H9 (cell line): ENCODE measurements around the gene SLC22A2. TPM values are rescaled to one million over a fixed set of nuclear protein-coding genes. Genes with fewer than 3 reads are reported as not detected.

Experiments
- DNase-seq: peaks from one replicate; pipeline ENCODE4 v3.0.0-alpha.2; 2017
- H2AFZ ChIP-seq: one replicate; pipeline ENCODE4 v1.6.1; 2013; ENCODE audit warnings: mild to moderate bottlenecking, low read length, control low read depth, moderate library complexity
- H2AK5ac ChIP-seq: 2 replicates; pipeline ENCODE4 v1.6.1; 2013; ENCODE audit warnings: low read length, control low read depth, mixed read lengths; ENCODE audit not compliant: insufficient read length
- H2BK120ac ChIP-seq: one replicate; pipeline ENCODE4 v1.6.1; 2013; ENCODE audit warnings: low read depth, mild to moderate bottlenecking, low read length, control low read depth, inconsistent platforms; ENCODE audit not compliant: poor library complexity, severe bottlenecking
- H2BK12ac ChIP-seq: 2 replicates; pipeline ENCODE4 v1.6.1; 2013; ENCODE audit warnings: low read length, control low read depth, mixed read lengths, low read depth; ENCODE audit not compliant: insufficient read length
- H2BK15ac ChIP-seq: 2 replicates; pipeline ENCODE4 v1.6.1; 2013; ENCODE audit warnings: low read depth, low read length, control low read depth
- H2BK20ac ChIP-seq: one replicate; pipeline ENCODE4 v1.6.1; 2013; ENCODE audit warnings: low read depth, mild to moderate bottlenecking, low read length, control low read depth, inconsistent platforms; ENCODE audit not compliant: poor library complexity, severe bottlenecking
- H2BK5ac ChIP-seq: 2 replicates; pipeline ENCODE4 v1.6.1; 2013; ENCODE audit warnings: low read length, control low read depth, mixed read lengths; ENCODE audit not compliant: insufficient read length
- H3K14ac ChIP-seq: 2 replicates; pipeline ENCODE4 v1.6.1; 2013; ENCODE audit warnings: low read length, control low read depth; ENCODE audit not compliant: insufficient read depth
- H3K18ac ChIP-seq: 2 replicates; pipeline ENCODE4 v1.6.1; 2013; ENCODE audit warnings: low read depth, mild to moderate bottlenecking, mixed read lengths, low read length, control low read depth; ENCODE audit not compliant: insufficient read length
- H3K23ac ChIP-seq: 2 replicates; pipeline ENCODE4 v1.6.1; 2013; ENCODE audit warnings: low read length, control low read depth, mixed read lengths, low read depth; ENCODE audit not compliant: insufficient read length
- H3K23me2 ChIP-seq: 2 replicates; pipeline ENCODE4 v1.6.1; 2013; ENCODE audit warnings: low read depth, mild to moderate bottlenecking, mixed read lengths, low read length, control low read depth; ENCODE audit not compliant: insufficient read length, poor library complexity, severe bottlenecking
- H3K27ac ChIP-seq: 2 replicates; pipeline ENCODE4 v1.5.1; 2013; ENCODE audit warnings: low read length, control low read depth, mixed read lengths, low read depth; ENCODE audit not compliant: insufficient read length
- H3K27me3 ChIP-seq: 2 replicates; pipeline ENCODE4 v1.6.1; 2013; ENCODE audit warnings: low read length, control low read depth, inconsistent platforms; ENCODE audit not compliant: insufficient read depth
- H3K4ac ChIP-seq: 2 replicates; pipeline ENCODE4 v1.6.1; 2013; ENCODE audit warnings: low read depth, mild to moderate bottlenecking, control low read depth, inconsistent platforms, low read length, moderate library complexity
- H3K4me1 ChIP-seq: 2 replicates; pipeline ENCODE4 v1.6.1; 2013; ENCODE audit warnings: low read length, control low read depth, inconsistent platforms; ENCODE audit not compliant: insufficient read depth
- H3K4me2 ChIP-seq: 2 replicates; pipeline ENCODE4 v1.6.1; 2013; ENCODE audit warnings: low read length, control low read depth, mixed read lengths; ENCODE audit not compliant: insufficient read length, insufficient read depth
- H3K56ac ChIP-seq: 2 replicates; pipeline ENCODE4 v1.6.1; 2013; ENCODE audit warnings: low read depth, mild to moderate bottlenecking, mixed read lengths, low read length, control low read depth; ENCODE audit not compliant: insufficient read length
- H3K79me1 ChIP-seq: 2 replicates; pipeline ENCODE4 v1.6.1; 2013; ENCODE audit warnings: low read depth, mild to moderate bottlenecking, moderate library complexity, low read length, control low read depth, inconsistent platforms; ENCODE audit not compliant: insufficient read depth, poor library complexity, severe bottlenecking
- H3K79me2 ChIP-seq: 2 replicates; pipeline ENCODE4 v1.6.1; 2013; ENCODE audit warnings: low read length, control low read depth, inconsistent platforms; ENCODE audit not compliant: insufficient read depth
- H3K9ac ChIP-seq: 2 replicates; pipeline ENCODE4 v1.6.1; 2013; ENCODE audit warnings: low read length, control low read depth, mixed read lengths; ENCODE audit not compliant: insufficient read length; ENCODE audit errors: extremely low read depth
- H3K9me3 ChIP-seq: one replicate; pipeline ENCODE4 v1.6.1; 2013; ENCODE audit warnings: low read depth, low read length, inconsistent platforms; ENCODE audit not compliant: control insufficient read depth
- H3T11ph ChIP-seq: one replicate; pipeline ENCODE4 v1.6.1; 2013; ENCODE audit warnings: mild to moderate bottlenecking, low read length, control low read depth, inconsistent platforms
- H4K20me1 ChIP-seq: one replicate; pipeline ENCODE4 v1.6.1; 2013; ENCODE audit not compliant: control insufficient read depth, insufficient read length, insufficient read depth
- H4K5ac ChIP-seq: 2 replicates; pipeline ENCODE4 v1.6.1; 2013; ENCODE audit warnings: low read depth, mild to moderate bottlenecking, mixed read lengths, low read length, control low read depth; ENCODE audit not compliant: insufficient read length
- H4K8ac ChIP-seq: replicated peaks from 2 replicates; pipeline ENCODE4 v1.6.1; 2013; ENCODE audit warnings: low read length, control low read depth, mixed read lengths, low read depth; ENCODE audit not compliant: insufficient read length
- H4K91ac ChIP-seq: 2 replicates; pipeline ENCODE4 v1.6.1; 2013; ENCODE audit warnings: low read depth, mild to moderate bottlenecking, moderate library complexity, mixed read lengths, low read length, control low read depth; ENCODE audit not compliant: insufficient read length
- H3K27ac Mint-ChIP-seq, 3 experiments: 2 replicates in 2 of 3; 3 replicates in 1 of 3; pipeline ENCODE4 v1.8.0; 2020 to 2021; ENCODE audit warnings: mixed read lengths in 3 of 3, mild to moderate bottlenecking in 1 of 3, moderate library complexity in 1 of 3
- H3K27me3 Mint-ChIP-seq: 2 replicates; pipeline ENCODE4 v1.8.0; 2021; ENCODE audit warnings: low read depth, mild to moderate bottlenecking, moderate library complexity, mixed read lengths
- H3K36me3 Mint-ChIP-seq, 3 experiments: 2 replicates in 2 of 3; 3 replicates in 1 of 3; pipeline ENCODE4 v1.8.0; 2020 to 2021; ENCODE audit warnings: low read depth in 3 of 3, mixed read lengths in 3 of 3; ENCODE audit not compliant: insufficient read depth in 1 of 3
- H3K4me1 Mint-ChIP-seq, 2 experiments: 2 replicates each; pipeline ENCODE4 v1.8.0; 2020; ENCODE audit warnings: mixed read lengths in 2 of 2
- H3K4me3 Mint-ChIP-seq, 2 experiments: 2 replicates in 1 of 2; 3 replicates in 1 of 2; pipeline ENCODE4 v1.8.0; 2020 to 2021; ENCODE audit warnings: mild to moderate bottlenecking in 2 of 2, mixed read lengths in 2 of 2, moderate library complexity in 1 of 2
- H3K9me3 Mint-ChIP-seq, 2 experiments: 2 replicates in 1 of 2; 3 replicates in 1 of 2; pipeline ENCODE4 v1.8.0; 2020; ENCODE audit warnings: mild to moderate bottlenecking in 2 of 2, mixed read lengths in 2 of 2, moderate library complexity in 1 of 2
- WGBS: extraction: QIAGEN DNeasy Blood & Tissue Kit; methylation state at CpG from one replicate; pipeline ENCODE4 v1.1.7; 2013; ENCODE audit warnings: missing lambda C conversion rate, low lambda C conversion rate, mixed read lengths; ENCODE audit not compliant: insufficient read length; ENCODE audit errors: extremely low coverage; 5-methylcytosine and 5-hydroxymethylcytosine counted together
- total RNA-seq: library from RNA; stranded (reverse); gene quantifications from 2 replicates; pipeline ENCODE4 v1.2.1, GENCODE V29; 2021
- TF ChIP-seq, protein P1 (sequence below): fragments of 200-600 bp; sonication (generic); conservative IDR thresholded peaks from 3 replicates; pipeline ENCODE4 v1.8.0; 2021; ENCODE audit warnings: antibody characterized with exemption, mild to moderate bottlenecking

SLC22A2 gene
- total RNA-seq, 1 experiment from 2014 or later = 1.0 TPM

DNA sequence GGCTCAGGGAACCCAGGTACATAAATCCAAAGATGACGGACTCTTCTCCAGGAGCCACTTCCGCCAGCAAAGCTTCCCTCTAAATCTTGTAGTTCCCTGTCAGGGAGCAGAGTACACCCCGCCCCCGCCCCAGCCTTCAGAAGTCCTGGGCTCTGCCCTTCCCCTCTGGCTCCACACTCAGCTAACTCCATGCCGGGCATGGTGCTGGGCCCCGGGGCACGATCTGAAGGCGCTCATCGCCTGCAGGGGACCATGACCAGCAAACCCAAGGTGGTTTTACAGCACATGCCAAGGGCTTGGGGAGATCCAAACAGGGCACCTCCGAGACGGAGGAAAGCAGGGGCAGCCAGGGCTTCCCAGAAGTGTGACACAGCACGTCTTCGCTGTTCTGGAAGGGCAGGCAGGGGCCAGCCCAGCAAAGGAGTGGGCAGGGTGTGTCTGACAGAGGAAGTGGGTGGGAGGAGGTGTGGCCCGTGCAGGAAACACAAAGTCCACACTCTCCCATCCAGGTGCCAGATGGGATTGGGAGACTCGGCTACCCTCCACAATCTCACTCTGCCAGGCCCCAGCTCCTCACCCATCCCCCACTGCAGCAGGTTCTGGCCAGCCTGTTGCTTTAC lies 41.6 kb upstream of the SLC22A2 start:
- Histone ChIP-seq H3K9ac (no peak overlapping the region), H3K56ac (no peak overlapping the region), H4K20me1 (no peaks in the 10 kb centered on the region), H2BK20ac (no peak overlapping the region), H3K79me1 (no peaks in the 10 kb centered on the region), H4K5ac (no peak overlapping the region), H2BK12ac (no peak overlapping the region), H3K4ac (no peak overlapping the region), H3K18ac (peak overlapping the region; percentile 39), H4K91ac (no peak overlapping the region), H3K79me2 (no peaks in the 10 kb centered on the region), H3K4me2 (no peak overlapping the region), H3K27me3 (no peaks in the 10 kb centered on the region), H3K23me2 (peaks cover 4% of the 10 kb centered on the region), H2BK120ac (no peak overlapping the region), H3T11ph (no peak overlapping the region), H3K9me3 (no peaks in the 10 kb centered on the region), H2BK5ac (no peak overlapping the region), H2AFZ (peak overlapping the region; percentile 88), H4K8ac (peak overlapping the region; percentile 39), H2BK15ac (no peak overlapping the region), H2AK5ac (no peak overlapping the region), H3K14ac (peak overlapping the region; percentile 61; the same call in 1 of the 2 replicates), H3K23ac (no peak overlapping the region), H3K4me1 (peaks cover 2% of the 10 kb centered on the region; the same call in 1 of the 2 replicates), H3K27ac (no peak overlapping the region)
- Mint-ChIP-seq H3K9me3 (peaks cover 21 to 25% of the 10 kb centered on the region in 2 experiments), H3K27me3 (peaks cover 1% of the 10 kb centered on the region; the same call in 1 of the 2 replicates), H3K4me3 (no peak overlapping the region), H3K4me1 (peaks cover 12 to 28% of the 10 kb centered on the region in 2 experiments), H3K36me3 (peaks cover 11 to 27% (median 14%) of the 10 kb centered on the region in 3 experiments), H3K27ac (peak overlapping the region in 1 of 3 experiments; percentile 50; a peak in 1 of 7 replicates)
- TF ChIP-seq, protein P1, sequence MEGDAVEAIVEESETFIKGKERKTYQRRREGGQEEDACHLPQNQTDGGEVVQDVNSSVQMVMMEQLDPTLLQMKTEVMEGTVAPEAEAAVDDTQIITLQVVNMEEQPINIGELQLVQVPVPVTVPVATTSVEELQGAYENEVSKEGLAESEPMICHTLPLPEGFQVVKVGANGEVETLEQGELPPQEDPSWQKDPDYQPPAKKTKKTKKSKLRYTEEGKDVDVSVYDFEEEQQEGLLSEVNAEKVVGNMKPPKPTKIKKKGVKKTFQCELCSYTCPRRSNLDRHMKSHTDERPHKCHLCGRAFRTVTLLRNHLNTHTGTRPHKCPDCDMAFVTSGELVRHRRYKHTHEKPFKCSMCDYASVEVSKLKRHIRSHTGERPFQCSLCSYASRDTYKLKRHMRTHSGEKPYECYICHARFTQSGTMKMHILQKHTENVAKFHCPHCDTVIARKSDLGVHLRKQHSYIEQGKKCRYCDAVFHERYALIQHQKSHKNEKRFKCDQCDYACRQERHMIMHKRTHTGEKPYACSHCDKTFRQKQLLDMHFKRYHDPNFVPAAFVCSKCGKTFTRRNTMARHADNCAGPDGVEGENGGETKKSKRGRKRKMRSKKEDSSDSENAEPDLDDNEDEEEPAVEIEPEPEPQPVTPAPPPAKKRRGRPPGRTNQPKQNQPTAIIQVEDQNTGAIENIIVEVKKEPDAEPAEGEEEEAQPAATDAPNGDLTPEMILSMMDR = no peak
- no peak for DNase-seq
- no CpG with 5 or more reads among the region's 15 CpGs for WGBS
